Measurements from ENCODE around the gene GCNA. TPM values are rescaled to one million over a fixed set of nuclear protein-coding genes. Genes with fewer than 3 reads are reported as not detected.

GCNA gene
- total RNA-seq, 1 experiment from 2014 or later: 0.98 TPM

DNA sequence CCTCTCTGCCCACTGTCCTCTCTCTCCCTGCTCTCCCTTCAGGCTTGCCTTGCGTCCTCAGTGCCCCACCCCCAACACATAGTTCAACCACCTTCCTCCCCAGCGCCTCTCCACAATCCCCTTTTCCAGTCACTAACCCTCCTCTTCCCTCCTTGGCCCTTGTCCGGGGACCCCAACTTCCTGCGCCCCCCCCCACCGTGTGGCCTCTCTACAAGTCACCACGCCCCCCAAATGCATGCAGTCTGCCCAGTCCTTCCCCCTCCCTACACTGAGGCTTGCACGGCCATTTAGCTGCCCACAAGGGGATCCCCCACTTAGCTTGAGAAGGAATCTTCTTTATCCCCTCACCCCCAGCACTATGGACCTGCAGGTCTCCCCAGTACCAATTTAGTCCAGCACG lies 39.5 kb downstream of the GCNA start:
- ChIA-PET RAD21 (ENCODE audit: low non-redundant PET in 1 of 2, low total read pairs in 2 of 2, uncharacterized antibody in 2 of 2, unreplicated experiment in 2 of 2) (no interaction called here), CTCF (no interaction called here), POLR2A (no interaction called here)
- H3K27me3 ChIP-seq (ENCODE audit: insufficient read depth, low read length): no peaks in the 10 kb centered on the region
- no peak for ATAC-seq
- no peak overlapping the region for H3K4me2 ChIP-seq (ENCODE audit: low read length)
- no peak overlapping the region for H3K9ac ChIP-seq (ENCODE audit: low read length)
- H3K4me1 ChIP-seq (ENCODE audit: control insufficient read depth in 1 of 2, insufficient read depth in 2 of 2, low read length in 2 of 2): peaks cover 6% of the 10 kb centered on the region in 2 experiments
- no peaks in the 10 kb centered on the region for H3K9me2 ChIP-seq (ENCODE audit: insufficient read depth)
- H3K9me3 ChIP-seq (ENCODE audit: control insufficient read depth in 1 of 2, insufficient read depth in 1 of 2, low read depth in 1 of 2, low read length in 2 of 2): no peaks in the 10 kb centered on the region
- H3K27ac ChIP-seq (ENCODE audit: low read depth, low read length): no peak overlapping the region
- no peaks in the 10 kb centered on the region for H4K20me1 ChIP-seq (ENCODE audit: insufficient read depth)
- no peak overlapping the region for H3K4me3 ChIP-seq (replicated peaks in 1 of 2; ENCODE audit: low read depth in 1 of 2, low read length in 2 of 2)
- no peaks in the 10 kb centered on the region for H3K79me2 ChIP-seq (ENCODE audit: insufficient read depth, low read length)
- no TSS peak for BruUV-seq (replicated peaks)
- intact Hi-C loops (cut with micrococcal nuclease): no loop called here
- no peaks in the 10 kb centered on the region for H3K36me3 ChIP-seq (ENCODE audit: control insufficient read depth in 1 of 2, insufficient read depth in 2 of 2, low read length in 2 of 2)
- H2AFZ ChIP-seq (ENCODE audit: low read depth, low read length, poor library complexity, severe bottlenecking): no peak overlapping the region
- TF ChIP-seq EZH2 (IDR thresholded peaks at IDR 0.05): no peak
- TF ChIP-seq POLR2A (IDR thresholded peaks at IDR 0.05; ENCODE audit: borderline replicate concordance, extremely low read depth, insufficient read depth, insufficient read length): no peak
- no peak for TF ChIP-seq CBX3 (IDR thresholded peaks at IDR 0.05; ENCODE audit: low read depth)
- TF ChIP-seq TCF7L2 (IDR thresholded peaks at IDR 0.05; ENCODE audit: borderline replicate concordance, extremely low read depth, insufficient read depth, insufficient read length): no peak
- no peak for TF ChIP-seq ELF1 (IDR thresholded peaks at IDR 0.05; ENCODE audit: borderline replicate concordance, low read depth)
- TF ChIP-seq SRF (IDR thresholded peaks at IDR 0.05; ENCODE audit: low read depth): no peak
- no peak for TF ChIP-seq SIN3A (IDR thresholded peaks at IDR 0.05; ENCODE audit: low read depth)
- TF ChIP-seq, protein P1, sequence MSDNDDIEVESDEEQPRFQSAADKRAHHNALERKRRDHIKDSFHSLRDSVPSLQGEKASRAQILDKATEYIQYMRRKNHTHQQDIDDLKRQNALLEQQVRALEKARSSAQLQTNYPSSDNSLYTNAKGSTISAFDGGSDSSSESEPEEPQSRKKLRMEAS (IDR thresholded peaks at IDR 0.05): no peak
- DNase-seq (ENCODE audit: low read depth, low spot score): no peak

DNA sequence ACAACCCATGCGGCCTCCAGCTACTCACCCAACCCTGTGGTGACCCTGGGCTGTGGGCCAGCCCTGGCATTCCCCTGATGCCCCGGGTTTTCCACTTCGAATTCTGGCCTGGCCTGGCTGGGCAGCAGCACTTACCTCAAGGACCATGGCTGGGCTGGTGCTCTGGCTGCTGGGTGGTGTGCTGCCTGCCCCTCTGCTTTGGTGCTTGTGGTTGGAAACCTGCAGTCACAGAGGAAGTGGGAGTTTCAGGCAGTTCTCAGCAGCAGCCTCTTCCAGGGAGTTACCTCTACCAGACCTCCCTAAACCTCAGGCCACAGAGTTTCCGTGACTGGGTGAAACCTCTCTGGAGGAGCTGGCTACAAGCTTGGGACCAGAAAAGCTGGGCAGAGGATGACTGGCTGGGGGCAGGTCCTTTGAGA lies 40.1 kb downstream of the GCNA start, which contains the start of gene CXCR3:
Gene CXCR3, minus strand, starts transcription at position 209 of the 419 bp plus-strand sequence. Its CDS starts 62 bp downstream, at position 147.
- no TSS peak for BruUV-seq (replicated peaks)
- CTCF ChIA-PET: no interaction called here

More for the DNA sequence above, 40.1 kb downstream of the GCNA start, which contains the start of gene CXCR3:
- no peak within 1 kb of the TSS for H3K27ac ChIP-seq (ENCODE audit: low read depth, low read length)
- H2AFZ ChIP-seq (ENCODE audit: low read depth, low read length, poor library complexity, severe bottlenecking): no peak within 1 kb of the TSS
- intact Hi-C loops (cut with micrococcal nuclease): no loop called here
- H3K9ac ChIP-seq (ENCODE audit: low read length): no peak within 1 kb of the TSS
- H3K36me3 ChIP-seq (ENCODE audit: control insufficient read depth in 1 of 2, insufficient read depth in 2 of 2, low read length in 2 of 2): no peaks in the 10 kb centered on the region
- H3K4me1 ChIP-seq (ENCODE audit: control insufficient read depth in 1 of 2, insufficient read depth in 2 of 2, low read length in 2 of 2): peaks cover 9 to 12% of the 10 kb centered on the region in 2 experiments
- POLR2A ChIA-PET: no interaction called here
- no peaks in the 10 kb centered on the region for H3K79me2 ChIP-seq (ENCODE audit: insufficient read depth, low read length)
- ATAC-seq: no peak
- H3K27me3 ChIP-seq (ENCODE audit: insufficient read depth, low read length): no peaks in the 10 kb centered on the region
- no peak within 1 kb of the TSS for H3K4me2 ChIP-seq (ENCODE audit: low read length)
- H3K4me3 ChIP-seq (replicated peaks in 1 of 2; ENCODE audit: low read depth in 1 of 2, low read length in 2 of 2): no peak within 1 kb of the TSS
- H3K9me2 ChIP-seq (ENCODE audit: insufficient read depth): no peaks in the 10 kb centered on the region
- no peak for TF ChIP-seq YY1 (IDR thresholded peaks at IDR 0.05; ENCODE audit: extremely low read depth, insufficient replicate concordance, low read depth, low read length)
- TF ChIP-seq ELF1 (IDR thresholded peaks at IDR 0.05; ENCODE audit: borderline replicate concordance, low read depth): no peak
- DNase-seq (ENCODE audit: low read depth, low spot score): no peak
- no peaks in the 10 kb centered on the region for H3K9me3 ChIP-seq (ENCODE audit: control insufficient read depth in 1 of 2, insufficient read depth in 1 of 2, low read depth in 1 of 2, low read length in 2 of 2)
- H4K20me1 ChIP-seq (ENCODE audit: insufficient read depth): no peaks in the 10 kb centered on the region
- RAD21 ChIA-PET (ENCODE audit: low non-redundant PET in 1 of 2, low total read pairs in 2 of 2, uncharacterized antibody in 2 of 2, unreplicated experiment in 2 of 2): no interaction called here

Data from HCT116 (cell line).